Stimulated activated CD8-positive, alpha-beta memory T cell treated with anti-CD3 and anti-CD28 coated beads, Interleukin-7, amount 100 ng/mL, for 48 hours (primary cell): ENCODE measurements around the gene NAXD.
"Not testable (repeated sequence)": the region's sequence is repeated elsewhere in the genome, so short reads cannot be mapped to it uniquely, and the experiment has no call there.

Source experiments
- DNase-seq, 2 donors: peaks; one replicate each; pipeline ENCODE4 v3.0.0-alpha.2; 2020; ENCODE audit warnings: low read depth in 1 of 2; ENCODE audit errors: extremely low read depth in 1 of 2

The NAXD gene

GRCh38 chr13:110643324-110643723, 28.0 kb downstream of the NAXD start:
- DNase-seq: no peak

GRCh38 chr13:110643768-110644421, 28.6 kb downstream of the NAXD start:
- DNase-seq: no peak

- DNase-seq: peak; percentile 16 to 20
These were observed 29.7 kb downstream of the NAXD start for GRCh38 chr13:110644892-110645521.

- no peak for DNase-seq
These were observed 30.4 kb downstream of the NAXD start for GRCh38 chr13:110645750-110646149.

DNA sequence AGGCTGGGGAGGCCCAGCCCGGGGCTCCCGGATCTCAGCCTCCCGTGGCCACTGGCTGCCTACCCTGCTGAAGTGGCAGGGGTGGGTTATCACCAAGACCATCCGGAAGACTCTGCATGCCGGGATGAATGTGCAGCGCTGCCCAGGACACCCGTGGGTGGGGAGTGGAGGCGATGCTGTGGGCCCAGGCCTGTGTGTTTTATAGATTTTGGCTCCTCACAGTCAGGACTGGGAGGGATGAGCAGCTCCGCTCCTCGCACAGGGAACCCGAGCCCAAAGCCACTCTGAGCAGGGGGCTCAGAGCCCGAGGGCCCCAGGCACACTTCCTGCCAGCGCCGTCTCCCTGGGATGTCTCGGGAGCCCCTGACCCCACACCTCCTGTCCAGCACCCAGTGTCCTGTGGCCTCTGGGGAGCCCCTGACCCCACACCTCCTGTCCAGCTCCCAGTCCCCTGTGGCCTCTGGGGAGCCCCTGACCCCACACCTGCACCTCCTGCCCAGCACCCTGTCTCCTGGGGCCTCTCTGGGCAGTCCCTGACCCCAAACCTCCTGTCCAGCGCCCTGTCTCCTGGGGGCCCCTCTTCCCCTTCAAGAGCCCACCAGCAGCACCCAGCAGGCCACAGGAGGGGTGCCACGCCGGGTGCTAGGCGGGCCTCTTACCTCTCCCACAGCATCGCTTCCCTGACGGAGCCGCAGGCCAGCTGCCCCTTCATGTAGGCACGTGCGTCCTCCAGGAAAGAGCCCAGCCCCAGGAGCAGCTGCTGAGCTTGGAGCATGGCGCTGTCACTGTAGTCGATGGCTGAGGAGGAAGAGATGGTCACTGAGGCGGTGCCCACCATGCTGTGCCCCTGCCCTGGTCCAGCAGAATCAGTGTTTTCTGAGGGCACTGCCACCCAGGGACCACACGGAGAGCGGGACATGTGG, 31.4 kb downstream of the NAXD start:
- no peak for DNase-seq

- DNase-seq: no peak
These were observed 32.0 kb downstream of the NAXD start for GRCh38 chr13:110647365-110647737.

DNA sequence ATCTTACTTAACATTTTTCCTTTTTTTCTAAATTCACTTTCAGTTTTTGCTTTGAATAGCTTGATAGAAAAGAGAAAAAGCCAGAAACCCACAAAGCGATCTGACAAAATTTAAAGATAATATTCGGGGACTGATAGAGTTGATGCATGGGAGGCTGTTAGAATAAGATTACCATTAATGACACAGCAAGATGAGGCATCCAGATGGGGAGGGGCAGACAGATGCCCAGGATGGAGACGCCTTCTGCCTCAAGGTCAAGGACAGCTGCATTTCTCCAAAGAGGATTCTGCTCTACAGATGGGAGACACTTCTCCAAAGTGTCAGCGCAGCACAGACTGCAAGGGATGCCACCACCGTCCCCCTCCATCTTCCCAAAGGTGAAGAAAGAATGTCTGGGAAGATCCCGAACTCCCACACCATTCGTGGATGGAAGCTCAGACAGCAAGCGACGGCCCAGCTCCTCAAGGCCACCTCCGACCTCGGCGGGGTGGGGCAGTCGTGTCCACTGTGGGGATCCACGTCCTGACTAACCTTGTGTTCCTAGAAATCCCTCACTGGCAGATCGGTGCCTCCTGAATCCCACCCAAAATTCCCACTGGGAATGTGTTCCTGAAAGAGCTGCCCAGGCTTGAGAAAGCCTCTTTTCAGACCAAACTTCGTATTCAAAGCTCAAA, 32.9 kb downstream of the NAXD start:
- DNase-seq: no peak

DNA sequence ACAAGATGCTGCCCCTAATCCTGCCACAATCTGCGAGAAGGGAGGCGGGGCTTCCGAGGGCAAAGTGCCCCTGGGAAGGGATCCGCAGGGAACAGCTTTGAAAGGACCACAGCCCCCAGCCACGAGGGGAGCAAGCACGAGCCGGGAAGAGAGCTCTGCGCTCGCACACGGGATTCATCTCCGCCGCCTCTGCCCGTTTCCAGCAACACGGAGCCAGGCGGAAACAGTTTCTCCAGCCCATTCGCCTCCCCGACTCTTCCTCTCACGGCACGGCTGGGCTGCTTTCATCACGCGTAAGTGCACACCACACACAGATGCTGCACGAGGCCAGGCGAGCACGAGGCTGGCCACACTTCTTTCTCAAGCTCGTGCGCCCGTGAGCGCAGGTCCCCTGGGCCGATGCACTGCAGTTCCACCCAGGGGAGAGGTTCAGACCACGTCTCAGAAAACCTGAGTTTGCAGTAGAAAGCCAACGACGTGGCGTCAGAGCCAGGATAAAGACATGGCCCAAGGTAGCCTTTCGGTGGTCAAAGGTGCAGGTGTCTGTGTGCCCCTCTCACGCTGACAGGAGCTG, 33.6 kb downstream of the NAXD start:
- DNase-seq: no peak

DNA sequence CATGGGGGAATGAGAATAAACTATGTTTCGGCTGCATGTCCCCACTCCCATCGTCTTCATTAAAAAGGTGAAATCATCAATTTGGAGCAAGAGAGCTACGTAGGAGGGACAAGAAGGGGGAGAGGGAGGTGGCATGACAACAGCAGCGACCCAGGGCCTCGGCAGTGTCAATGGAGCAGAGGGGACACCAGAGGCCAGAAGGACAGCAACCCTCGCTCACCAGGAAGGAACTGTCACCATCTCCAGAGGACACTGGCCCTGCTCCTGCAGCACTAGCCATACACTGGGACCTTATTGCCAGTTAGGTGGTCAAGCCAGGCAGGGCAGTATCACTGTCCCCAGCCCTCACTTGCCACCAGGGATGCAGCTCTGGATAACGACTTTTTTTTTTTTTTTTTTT, 34.2 kb downstream of the NAXD start:
- DNase-seq: no peak

DNA sequence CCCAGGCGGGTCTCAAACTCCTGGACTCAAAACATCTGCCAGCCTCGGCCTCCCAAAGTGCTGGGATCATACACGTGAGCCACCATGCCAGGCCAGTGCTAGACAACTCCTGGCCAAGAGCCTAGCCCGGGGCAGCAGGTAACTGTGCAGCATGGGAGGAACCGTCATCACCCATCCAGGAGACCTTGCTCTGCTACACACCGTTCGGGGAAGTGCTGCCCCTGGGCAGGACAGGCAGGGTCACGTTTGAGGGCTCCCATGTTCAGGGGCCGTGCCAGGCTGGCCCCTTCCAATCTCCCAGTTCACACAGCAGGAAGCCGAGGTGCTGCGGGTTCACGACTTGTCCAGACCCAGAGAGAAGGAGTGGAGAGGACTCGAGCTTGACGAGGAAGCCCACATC, 35.1 kb downstream of the NAXD start:
- no peak for DNase-seq

DNA sequence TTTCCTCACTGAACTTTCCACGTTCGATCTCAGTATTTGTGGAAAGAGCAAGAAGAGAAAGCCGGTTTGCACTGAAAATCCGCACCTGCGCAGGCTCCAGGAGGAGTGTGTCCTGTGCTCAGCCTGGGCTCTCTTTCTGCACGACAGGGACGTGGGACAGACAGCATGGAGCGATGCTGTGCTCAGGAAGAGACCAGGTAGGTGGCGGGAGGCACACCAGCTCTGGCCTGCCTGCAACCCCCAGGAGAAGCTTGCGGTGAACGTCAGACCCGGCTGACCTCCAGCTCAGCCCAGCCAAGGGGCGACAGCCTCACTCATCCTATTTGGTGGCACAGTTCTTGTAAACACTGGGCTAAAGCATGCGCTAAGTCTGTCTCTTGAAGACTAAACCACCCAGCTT, 35.9 kb downstream of the NAXD start:
- no peak for DNase-seq

DNA sequence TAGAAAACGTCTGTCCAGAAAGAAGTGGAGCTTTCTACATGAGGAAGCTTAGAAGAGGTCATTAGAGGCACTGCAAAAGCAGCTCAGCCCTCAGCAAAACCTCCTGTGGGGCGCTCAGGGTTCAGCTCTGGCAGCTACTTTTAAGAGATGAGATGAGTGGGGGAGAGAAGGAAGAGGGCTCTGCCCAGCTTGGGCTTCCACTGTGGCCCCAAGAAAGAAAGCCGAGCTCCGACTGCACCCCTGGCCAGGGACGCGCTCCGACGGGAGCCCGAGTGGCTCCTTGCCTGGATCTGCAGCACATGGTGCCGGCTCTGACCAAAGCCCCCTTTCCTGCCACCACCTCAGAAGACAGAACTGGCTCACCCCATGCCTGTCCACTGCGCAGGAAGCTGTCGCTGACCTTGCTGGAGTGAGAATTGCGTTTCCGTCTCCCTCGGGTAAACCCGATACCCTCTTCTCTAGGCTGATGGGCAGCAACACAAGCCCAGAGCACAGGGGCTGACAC, 36.4 kb downstream of the NAXD start:
- DNase-seq: no peak

- no peak for DNase-seq
These were observed 36.9 kb downstream of the NAXD start for GRCh38 chr13:110652231-110652730.

GRCh38 chr13:110652764-110653163, 37.4 kb downstream of the NAXD start:
- no peak for DNase-seq

DNA sequence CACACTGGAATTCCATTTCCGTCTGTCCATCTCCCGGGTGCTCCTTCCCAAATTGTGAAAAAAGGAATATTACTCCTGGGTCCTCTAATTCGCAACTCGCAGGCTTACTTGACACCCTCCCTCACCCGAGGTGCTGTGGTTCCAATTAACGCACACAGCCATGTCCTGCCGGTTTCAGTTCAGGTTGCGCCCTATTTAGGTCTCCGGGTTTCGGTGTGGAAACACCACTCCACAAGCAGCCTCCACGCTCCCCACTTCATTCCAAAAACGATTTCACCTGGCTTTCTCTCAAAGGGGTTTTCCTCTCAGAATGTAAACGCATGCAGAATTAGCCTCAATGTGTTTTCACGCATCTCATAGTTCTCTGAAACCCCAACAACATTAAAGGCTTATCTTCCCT, 37.9 kb downstream of the NAXD start:
- no peak for DNase-seq

DNA sequence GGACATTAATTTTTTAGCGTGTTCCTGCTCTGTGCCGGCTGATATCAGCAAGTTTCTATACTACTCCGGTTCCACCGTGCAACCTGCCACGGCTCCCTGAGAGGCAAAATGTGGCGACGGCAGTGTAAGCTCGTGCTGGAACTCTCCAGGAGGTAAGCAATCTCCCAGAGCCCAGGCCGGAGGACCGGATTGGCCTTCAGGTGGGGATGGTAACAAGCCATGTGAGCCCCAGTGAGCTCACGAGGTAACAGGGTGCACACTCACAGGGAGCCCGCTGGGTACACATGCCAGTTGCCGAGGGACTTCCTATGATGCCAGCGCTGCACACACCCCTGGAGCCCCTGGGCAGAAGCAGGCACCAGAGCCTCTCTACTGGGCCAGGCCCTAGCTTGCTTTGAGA, 38.5 kb downstream of the NAXD start:
- no peak for DNase-seq

DNA sequence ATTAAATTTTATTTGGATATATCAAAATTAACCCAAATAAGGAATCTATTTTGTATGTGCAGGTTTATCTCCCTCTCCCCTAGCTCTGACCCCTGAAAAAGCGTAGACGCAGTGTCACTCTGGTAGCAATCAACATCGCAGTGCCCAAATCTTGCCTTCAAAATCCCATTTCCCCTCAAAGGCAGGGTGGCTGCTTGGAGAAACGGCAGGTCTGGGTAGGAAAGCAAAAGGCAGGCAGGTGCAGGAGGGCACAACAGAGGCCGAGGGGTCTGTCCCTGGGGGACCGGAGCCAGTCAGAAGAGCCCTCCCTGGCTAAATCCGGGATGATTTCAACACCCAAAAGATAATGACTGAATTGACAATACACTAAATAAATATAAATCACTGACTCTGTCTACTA, 41.9 kb downstream of the NAXD start:
- DNase-seq: no peak

DNA sequence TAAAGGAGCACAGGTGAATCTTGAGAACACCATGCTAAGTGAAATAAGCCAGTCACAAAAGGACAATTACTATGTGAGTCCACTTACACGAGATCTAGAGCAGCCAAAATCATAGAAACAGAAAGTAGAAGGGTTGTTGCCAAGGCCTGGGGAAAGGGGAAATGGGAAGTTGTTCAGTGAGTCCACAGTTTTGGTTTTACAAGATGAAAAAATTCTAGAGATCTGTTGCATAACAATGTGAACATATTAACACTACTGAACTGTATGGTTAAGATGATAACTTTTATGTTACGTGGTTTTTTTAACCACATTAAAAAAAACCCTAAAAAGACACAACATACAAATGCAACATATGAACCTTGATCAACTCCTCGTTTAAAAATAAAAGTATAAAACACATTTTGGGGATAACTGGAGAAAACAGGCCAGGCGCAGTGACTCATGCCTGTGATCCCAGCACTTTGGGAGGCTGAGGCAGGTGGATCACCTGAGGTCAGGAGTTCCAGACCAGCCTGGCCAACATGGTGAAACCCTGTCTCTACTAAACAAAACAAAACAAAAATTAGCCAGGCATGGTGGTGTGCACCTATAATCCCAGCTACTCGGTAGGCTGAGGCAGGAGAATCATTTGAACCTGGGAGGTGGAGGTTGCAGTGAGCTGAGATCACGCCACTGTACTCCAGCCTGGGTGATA, 43.0 kb downstream of the NAXD start:
- DNase-seq: not testable (repeated sequence)

DNA sequence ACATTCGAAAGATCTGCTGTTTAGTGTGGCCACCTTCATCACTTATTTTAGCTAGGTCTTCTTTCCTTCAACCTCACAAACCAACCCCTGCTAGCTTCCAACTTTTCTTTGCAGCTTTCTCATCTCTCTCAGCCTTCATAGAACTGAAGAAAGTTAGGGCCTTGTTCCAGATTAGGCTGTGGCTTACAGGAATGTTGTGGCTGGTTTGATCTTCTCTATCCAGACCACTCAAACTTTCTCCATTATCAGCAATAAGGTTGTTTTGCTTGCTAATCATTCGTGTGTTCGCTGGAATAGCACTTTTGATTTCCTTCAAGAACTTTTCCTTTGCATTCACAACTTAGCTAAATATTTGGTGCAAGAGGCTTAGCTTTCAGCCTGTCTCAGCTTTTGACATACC, 45.9 kb downstream of the NAXD start:
- no peak for DNase-seq

DNA sequence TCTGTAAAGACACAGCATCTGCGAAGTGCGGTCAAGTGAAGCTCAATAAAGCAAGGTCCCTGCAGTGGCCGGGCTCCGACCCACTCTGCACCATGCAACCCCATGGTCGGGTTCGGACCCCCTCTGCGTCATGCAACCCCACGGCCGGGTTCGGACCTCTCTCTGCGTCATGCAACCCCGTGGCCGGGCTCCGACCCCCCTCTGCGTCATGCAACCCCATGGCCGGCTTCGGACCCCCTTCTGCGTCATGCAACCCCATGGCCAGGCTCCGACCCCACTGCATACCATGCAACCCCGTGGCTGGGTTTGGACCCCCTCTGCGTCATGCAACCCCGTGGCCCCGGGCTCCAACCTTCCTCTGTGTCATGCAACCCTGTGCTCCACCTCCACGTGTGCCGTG, 46.7 kb downstream of the NAXD start:
- DNase-seq: no peak
